Activated CD4-positive, alpha-beta T cell treated with anti-CD3 and anti-CD28 coated beads, Interleukin-2, amount 10 ng/mL, durations not matched to agents 7 days and 5 days (primary cell): ENCODE measurements around the gene KCNT1. TPM values are rescaled to one million over a fixed set of nuclear protein-coding genes. Genes with fewer than 3 reads are reported as not detected.

Source experiments
- CTCF ChIA-PET: fragments of 350-600 bp; sonication (Branson Sonifier 250); formaldehyde crosslinking; loops from one replicate; lab custom pipeline; 2021; ENCODE audit warnings: antibody characterized with exemption; lab: Charles Lee
- POLR2A ChIA-PET: fragments of 350-600 bp; sonication (Branson Sonifier 250); formaldehyde crosslinking; loops from one replicate; lab custom pipeline; 2021; ENCODE audit warnings: antibody characterized with exemption; lab: Charles Lee
- DNase-seq: peaks from one replicate; pipeline ENCODE4 v3.0.0-alpha.2; 2020
- H3K27ac Mint-ChIP-seq: one replicate; pipeline ENCODE4 v1.8.0; 2021; ENCODE audit warnings: mild to moderate bottlenecking, moderate library complexity, mixed read lengths
- H3K27me3 Mint-ChIP-seq: one replicate; pipeline ENCODE4 v1.8.0; 2021; ENCODE audit warnings: mixed read lengths
- H3K36me3 Mint-ChIP-seq: one replicate; pipeline ENCODE4 v1.8.0; 2021; ENCODE audit warnings: low read depth, mixed read lengths
- H3K4me1 Mint-ChIP-seq: one replicate; pipeline ENCODE4 v1.8.0; 2021; ENCODE audit warnings: mixed read lengths
- H3K4me3 Mint-ChIP-seq: one replicate; pipeline ENCODE4 v1.8.0; 2021; ENCODE audit warnings: mild to moderate bottlenecking, moderate library complexity, mixed read lengths
- H3K9me3 Mint-ChIP-seq: one replicate; pipeline ENCODE4 v1.8.0; 2021; ENCODE audit warnings: mixed read lengths
- total RNA-seq, 2 experiments: library from RNA; stranded (reverse); gene quantifications; one replicate each; pipeline ENCODE4 v1.2.3, GENCODE V29; 2021

The KCNT1 gene
- total RNA-seq, 2 experiments from 2014 or later, result 0.08 TPM; not detected in 1

GRCh38 chr9:135741276-135742219 lies 39.6 kb downstream of the KCNT1 start:
- DNase-seq, result no peak
- H3K27ac Mint-ChIP-seq, result no peak overlapping the region
- H3K27me3 Mint-ChIP-seq, result peaks cover 4% of the 10 kb centered on the region
- ChIA-PET POLR2A (no interaction called here), CTCF (no interaction called here)
- H3K4me3 Mint-ChIP-seq, result no peak overlapping the region
- no peaks in the 10 kb centered on the region for H3K9me3 Mint-ChIP-seq
- H3K36me3 Mint-ChIP-seq, result no peaks in the 10 kb centered on the region
- no peaks in the 10 kb centered on the region for H3K4me1 Mint-ChIP-seq

GRCh38 chr9:135743021-135743420 lies 41.0 kb downstream of the KCNT1 start:
- no peak overlapping the region for H3K4me3 Mint-ChIP-seq
- H3K27me3 Mint-ChIP-seq, result no peaks in the 10 kb centered on the region
- H3K36me3 Mint-ChIP-seq, result no peaks in the 10 kb centered on the region
- ChIA-PET POLR2A (interaction anchor here (0.6 kb wide), 1 partner anchor 81 kb away, joined by 3 read pairs; no protein-coding TSS in a partner anchor), CTCF (no interaction called here)
- H3K9me3 Mint-ChIP-seq, result no peaks in the 10 kb centered on the region
- DNase-seq, result no peak
- H3K4me1 Mint-ChIP-seq, result no peaks in the 10 kb centered on the region
- no peak overlapping the region for H3K27ac Mint-ChIP-seq

- CTCF ChIA-PET, result no interaction called here
- H3K27ac Mint-ChIP-seq, result no peak overlapping the region
- H3K4me3 Mint-ChIP-seq, result no peak overlapping the region
- POLR2A ChIA-PET, result interaction anchor here (0.6 kb wide), 1 partner anchor 81 kb away, joined by 3 read pairs; no protein-coding TSS in a partner anchor
- no peaks in the 10 kb centered on the region for H3K27me3 Mint-ChIP-seq
- no peaks in the 10 kb centered on the region for H3K9me3 Mint-ChIP-seq
- no peaks in the 10 kb centered on the region for H3K4me1 Mint-ChIP-seq
- no peak for DNase-seq
- no peaks in the 10 kb centered on the region for H3K36me3 Mint-ChIP-seq
Measured at GRCh38 chr9:135743546-135744332, 41.8 kb downstream of the KCNT1 start.

GRCh38 chr9:135744333-135745070 lies 42.5 kb downstream of the KCNT1 start:
- Mint-ChIP-seq H3K36me3 (no peaks in the 10 kb centered on the region), H3K27me3 (no peaks in the 10 kb centered on the region), H3K9me3 (no peaks in the 10 kb centered on the region), H3K4me3 (no peak overlapping the region), H3K4me1 (no peaks in the 10 kb centered on the region), H3K27ac (no peak overlapping the region)
- no peak for DNase-seq
- ChIA-PET POLR2A (no interaction called here), CTCF (no interaction called here)

- Mint-ChIP-seq H3K27ac (no peak overlapping the region), H3K4me1 (no peaks in the 10 kb centered on the region), H3K27me3 (no peaks in the 10 kb centered on the region), H3K4me3 (no peak overlapping the region), H3K9me3 (no peaks in the 10 kb centered on the region), H3K36me3 (no peaks in the 10 kb centered on the region)
- DNase-seq, result no peak
- POLR2A ChIA-PET, result no interaction called here
- CTCF ChIA-PET, result no interaction called here
Measured at GRCh38 chr9:135745189-135745588, 43.2 kb downstream of the KCNT1 start.

- no peak overlapping the region for H3K27ac Mint-ChIP-seq
- ChIA-PET POLR2A (no interaction called here), CTCF (interaction anchor here (0.8 kb wide), 1 partner anchor 26 kb away, joined by 3 read pairs; no protein-coding TSS in a partner anchor)
Measured at GRCh38 chr9:135745686-135746324, 43.8 kb downstream of the KCNT1 start.

GRCh38 chr9:135746565-135746964 lies 44.6 kb downstream of the KCNT1 start:
- CTCF ChIA-PET, result interaction anchor here (0.8 kb wide), 1 partner anchor 27 kb away, joined by 3 read pairs; no protein-coding TSS in a partner anchor
- H3K27ac Mint-ChIP-seq, result no peak overlapping the region
- no peaks in the 10 kb centered on the region for H3K4me1 Mint-ChIP-seq

More at GRCh38 chr9:135745686-135746324, 43.8 kb downstream of the KCNT1 start:
- Mint-ChIP-seq H3K4me1 (no peaks in the 10 kb centered on the region), H3K9me3 (no peaks in the 10 kb centered on the region), H3K36me3 (no peaks in the 10 kb centered on the region), H3K4me3 (no peak overlapping the region), H3K27me3 (no peaks in the 10 kb centered on the region)
- DNase-seq, result no peak

GRCh38 chr9:135747311-135747710 lies 45.3 kb downstream of the KCNT1 start:
- no peaks in the 10 kb centered on the region for H3K27me3 Mint-ChIP-seq
- H3K9me3 Mint-ChIP-seq, result no peaks in the 10 kb centered on the region
- POLR2A ChIA-PET, result no interaction called here
- no peak overlapping the region for H3K4me3 Mint-ChIP-seq
- H3K4me1 Mint-ChIP-seq, result no peaks in the 10 kb centered on the region
- CTCF ChIA-PET, result no interaction called here
- H3K27ac Mint-ChIP-seq, result no peak overlapping the region
- H3K36me3 Mint-ChIP-seq, result no peaks in the 10 kb centered on the region
- DNase-seq, result no peak

More at GRCh38 chr9:135746565-135746964, 44.6 kb downstream of the KCNT1 start:
- H3K36me3 Mint-ChIP-seq, result no peaks in the 10 kb centered on the region
- H3K4me3 Mint-ChIP-seq, result no peak overlapping the region
- DNase-seq, result no peak
- no peaks in the 10 kb centered on the region for H3K27me3 Mint-ChIP-seq
- no peaks in the 10 kb centered on the region for H3K9me3 Mint-ChIP-seq
- POLR2A ChIA-PET, result no interaction called here

GRCh38 chr9:135748676-135749075 lies 46.7 kb downstream of the KCNT1 start:
- no peaks in the 10 kb centered on the region for H3K36me3 Mint-ChIP-seq
- no peak overlapping the region for H3K27ac Mint-ChIP-seq
- ChIA-PET CTCF (no interaction called here), POLR2A (no interaction called here)
- H3K9me3 Mint-ChIP-seq, result no peaks in the 10 kb centered on the region
- no peak for DNase-seq
- H3K27me3 Mint-ChIP-seq, result no peaks in the 10 kb centered on the region
- no peaks in the 10 kb centered on the region for H3K4me1 Mint-ChIP-seq
- no peak overlapping the region for H3K4me3 Mint-ChIP-seq

- no peak for DNase-seq
- POLR2A ChIA-PET, result no interaction called here
- H3K36me3 Mint-ChIP-seq, result no peaks in the 10 kb centered on the region
- H3K4me1 Mint-ChIP-seq, result no peaks in the 10 kb centered on the region
- CTCF ChIA-PET, result no interaction called here
- no peaks in the 10 kb centered on the region for H3K27me3 Mint-ChIP-seq
- no peak overlapping the region for H3K4me3 Mint-ChIP-seq
- no peaks in the 10 kb centered on the region for H3K9me3 Mint-ChIP-seq
- no peak overlapping the region for H3K27ac Mint-ChIP-seq
Measured at GRCh38 chr9:135749171-135750045, 47.4 kb downstream of the KCNT1 start.

- H3K36me3 Mint-ChIP-seq, result no peaks in the 10 kb centered on the region
- CTCF ChIA-PET, result no interaction called here
- H3K27me3 Mint-ChIP-seq, result no peaks in the 10 kb centered on the region
- POLR2A ChIA-PET, result no interaction called here
- H3K9me3 Mint-ChIP-seq, result no peaks in the 10 kb centered on the region
- no peak overlapping the region for H3K27ac Mint-ChIP-seq
- H3K4me1 Mint-ChIP-seq, result no peaks in the 10 kb centered on the region
- DNase-seq, result no peak
- no peak overlapping the region for H3K4me3 Mint-ChIP-seq
Measured at GRCh38 chr9:135750786-135751185, 48.8 kb downstream of the KCNT1 start.
